HepG2 (cell line): Measurements from ENCODE around the gene BMP2K.

Source experiments
- HOXA7 ChIP-seq: sonication (generic); formaldehyde crosslinking; IDR thresholded peaks from 2 replicates; pipeline ENCODE4 v1.8.1; 2022; ENCODE audit warnings: mild to moderate bottlenecking, missing genetic modification reagents, moderate library complexity
- NPAS2 ChIP-seq: sonication (generic); formaldehyde crosslinking; IDR thresholded peaks from 2 replicates; pipeline ENCODE4 v1.8.0; 2022; ENCODE audit warnings: mild to moderate bottlenecking, missing genetic modification reagents, borderline replicate concordance
- TF ChIP-seq, protein P1 (sequence below): sonication (generic); formaldehyde crosslinking; IDR thresholded peaks from 2 replicates; pipeline ENCODE4 v1.5.0; 2020; ENCODE audit warnings: mild to moderate bottlenecking, missing genetic modification reagents

DNA sequence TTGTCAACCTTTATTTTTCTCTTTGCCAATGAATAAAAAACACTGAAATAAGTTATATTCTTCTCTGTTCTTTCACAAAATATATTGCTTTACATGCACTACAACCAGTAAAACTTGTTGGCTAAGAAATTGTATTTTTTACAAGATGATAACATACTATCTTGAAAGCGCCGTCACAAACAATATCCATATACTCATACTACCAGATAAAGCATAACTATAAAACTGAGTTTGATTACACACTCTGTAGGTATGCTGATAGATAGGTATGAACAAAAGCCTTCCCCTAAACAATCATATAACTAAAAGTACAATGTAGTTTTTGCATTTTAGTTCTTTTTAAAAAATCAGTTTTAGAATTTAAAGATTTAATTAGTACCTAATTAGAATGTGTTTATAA is 13.6 kb upstream of the BMP2K start:
- TF ChIP-seq NPAS2 (CRISPR knock-in tag) (no peak), HOXA7 (no peak)
- TF ChIP-seq, protein P1, sequence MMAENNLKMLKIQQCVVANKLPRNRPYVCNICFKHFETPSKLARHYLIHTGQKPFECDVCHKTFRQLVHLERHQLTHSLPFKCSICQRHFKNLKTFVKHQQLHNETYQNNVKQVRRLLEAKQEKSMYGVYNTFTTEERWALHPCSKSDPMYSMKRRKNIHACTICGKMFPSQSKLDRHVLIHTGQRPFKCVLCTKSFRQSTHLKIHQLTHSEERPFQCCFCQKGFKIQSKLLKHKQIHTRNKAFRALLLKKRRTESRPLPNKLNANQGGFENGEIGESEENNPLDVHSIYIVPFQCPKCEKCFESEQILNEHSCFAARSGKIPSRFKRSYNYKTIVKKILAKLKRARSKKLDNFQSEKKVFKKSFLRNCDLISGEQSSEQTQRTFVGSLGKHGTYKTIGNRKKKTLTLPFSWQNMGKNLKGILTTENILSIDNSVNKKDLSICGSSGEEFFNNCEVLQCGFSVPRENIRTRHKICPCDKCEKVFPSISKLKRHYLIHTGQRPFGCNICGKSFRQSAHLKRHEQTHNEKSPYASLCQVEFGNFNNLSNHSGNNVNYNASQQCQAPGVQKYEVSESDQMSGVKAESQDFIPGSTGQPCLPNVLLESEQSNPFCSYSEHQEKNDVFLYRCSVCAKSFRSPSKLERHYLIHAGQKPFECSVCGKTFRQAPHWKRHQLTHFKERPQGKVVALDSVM (CRISPR knock-in tag) = no peak
